Astrocyte of the spinal cord (primary cell): ENCODE measurements around the gene MARCHF3.

Source experiments
- DNase-seq: peaks from one replicate; pipeline ENCODE4 v3.0.0; 2011; ENCODE audit warnings: low read depth, low spot score
- H3K4me3 ChIP-seq: 2 replicates; pipeline ENCODE4 v1.5.1; 2011; ENCODE audit warnings: low read depth, mild to moderate bottlenecking, low read length, moderate library complexity
- in situ Hi-C: cut with HindIII; loops from 2 replicates; pipeline ENCODE4 v1.10.0; 2017; ENCODE audit warnings: low sequenced_read_pairs
- TF ChIP-seq, protein P1 (sequence below): IDR thresholded peaks from 2 replicates; pipeline ENCODE4 v1.5.1; 2012; ENCODE audit warnings: low read depth, mild to moderate bottlenecking, low read length, inconsistent platforms

The MARCHF3 gene

DNA sequence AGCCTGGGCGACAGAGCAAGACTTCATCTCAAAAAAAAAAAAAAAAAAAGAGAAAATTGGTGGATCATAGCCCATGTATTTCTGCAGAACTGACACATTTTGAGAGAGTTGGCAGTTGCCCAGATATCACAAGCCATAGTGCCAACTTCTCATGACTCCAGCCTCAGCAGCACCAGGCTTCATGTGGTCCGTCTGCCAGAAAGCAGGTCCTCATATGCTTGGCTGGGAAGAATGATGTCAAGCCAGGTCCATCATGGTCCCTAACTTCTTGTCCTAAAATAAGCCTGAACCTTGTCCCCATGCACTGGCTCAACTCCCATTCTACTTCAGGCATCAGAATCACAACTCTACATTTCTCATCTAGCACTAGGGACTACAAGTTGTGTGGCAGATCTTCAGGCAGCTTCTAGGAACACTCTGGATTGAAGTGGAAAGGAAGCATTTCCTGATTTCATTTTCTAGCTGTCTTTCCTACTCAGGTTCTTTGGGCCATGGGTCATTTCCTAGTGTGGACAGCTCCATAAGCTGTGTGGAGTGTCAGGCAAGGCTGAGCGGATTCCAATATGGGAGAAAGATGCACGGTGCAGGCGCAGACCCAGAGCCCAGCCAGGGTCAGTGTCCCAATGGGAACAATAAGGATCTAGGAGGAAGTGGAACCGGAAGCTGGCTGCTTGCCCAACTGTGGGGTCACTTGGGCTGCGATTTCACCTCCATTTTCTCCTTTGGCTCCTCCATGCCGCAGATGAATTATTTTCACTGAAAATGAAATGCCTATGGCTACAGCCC is 163.3 kb downstream of the MARCHF3 start:
- H3K4me3 ChIP-seq: no peak overlapping the region
- in situ Hi-C loops: no loop called here
- DNase-seq: no peak
- TF ChIP-seq, protein P1, sequence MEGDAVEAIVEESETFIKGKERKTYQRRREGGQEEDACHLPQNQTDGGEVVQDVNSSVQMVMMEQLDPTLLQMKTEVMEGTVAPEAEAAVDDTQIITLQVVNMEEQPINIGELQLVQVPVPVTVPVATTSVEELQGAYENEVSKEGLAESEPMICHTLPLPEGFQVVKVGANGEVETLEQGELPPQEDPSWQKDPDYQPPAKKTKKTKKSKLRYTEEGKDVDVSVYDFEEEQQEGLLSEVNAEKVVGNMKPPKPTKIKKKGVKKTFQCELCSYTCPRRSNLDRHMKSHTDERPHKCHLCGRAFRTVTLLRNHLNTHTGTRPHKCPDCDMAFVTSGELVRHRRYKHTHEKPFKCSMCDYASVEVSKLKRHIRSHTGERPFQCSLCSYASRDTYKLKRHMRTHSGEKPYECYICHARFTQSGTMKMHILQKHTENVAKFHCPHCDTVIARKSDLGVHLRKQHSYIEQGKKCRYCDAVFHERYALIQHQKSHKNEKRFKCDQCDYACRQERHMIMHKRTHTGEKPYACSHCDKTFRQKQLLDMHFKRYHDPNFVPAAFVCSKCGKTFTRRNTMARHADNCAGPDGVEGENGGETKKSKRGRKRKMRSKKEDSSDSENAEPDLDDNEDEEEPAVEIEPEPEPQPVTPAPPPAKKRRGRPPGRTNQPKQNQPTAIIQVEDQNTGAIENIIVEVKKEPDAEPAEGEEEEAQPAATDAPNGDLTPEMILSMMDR: no peak

DNA sequence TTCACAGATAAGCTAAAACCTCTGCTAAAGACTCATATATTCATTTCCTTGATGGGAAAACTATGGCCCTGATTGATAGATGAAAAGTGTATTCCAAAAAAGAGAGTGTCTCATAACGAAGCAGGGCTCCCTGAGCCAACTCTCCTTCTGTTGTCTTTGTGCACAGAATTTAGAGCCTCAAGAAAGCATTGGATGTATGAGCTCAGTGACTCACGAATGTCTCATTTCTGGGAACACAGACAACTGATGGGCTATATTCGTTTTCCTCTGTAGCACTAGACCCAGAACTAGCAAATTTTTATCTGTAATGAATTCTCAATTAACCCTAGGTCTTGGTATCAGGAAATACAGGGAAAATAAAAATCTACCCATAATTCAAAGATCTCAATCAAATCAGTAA is 165.1 kb downstream of the MARCHF3 start:
- in situ Hi-C loops: no loop called here
- TF ChIP-seq, protein P1: no peak
- DNase-seq: peak; percentile 82

DNA sequence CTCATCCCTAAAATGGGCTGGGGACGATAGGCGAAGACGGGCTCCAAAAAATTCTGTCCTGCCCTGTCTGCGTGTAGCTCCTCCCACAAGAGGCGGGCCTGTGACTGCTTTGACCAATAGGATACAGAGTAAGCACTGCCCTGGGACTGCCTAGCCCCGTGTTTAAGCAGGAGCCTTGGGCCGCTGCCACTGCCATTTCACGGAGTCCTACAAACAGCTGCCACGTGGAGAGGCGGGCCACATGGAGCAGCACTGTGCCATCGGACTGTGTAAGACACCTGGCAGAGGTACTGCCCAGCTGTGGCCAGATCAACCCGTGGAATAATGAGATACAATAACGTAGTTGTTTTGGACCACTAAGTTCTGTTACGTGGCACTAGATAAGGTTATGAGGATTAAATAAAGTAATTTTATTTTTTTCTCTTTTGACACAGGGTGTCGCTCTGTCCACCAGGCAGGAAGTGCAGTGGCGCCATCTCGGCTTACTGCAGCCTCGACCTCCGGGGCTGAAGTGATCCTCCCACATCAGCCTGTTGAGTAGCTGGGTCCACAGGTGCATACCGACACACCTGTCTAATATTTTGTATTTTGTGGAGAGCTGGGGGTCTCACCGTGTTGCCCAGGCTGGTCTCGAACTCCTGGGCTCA is 166.2 kb downstream of the MARCHF3 start:
- H3K4me3 ChIP-seq: no peak overlapping the region
- TF ChIP-seq, protein P1: no peak
- DNase-seq: no peak
- in situ Hi-C loops: no loop called here

More for the DNA sequence above, 165.1 kb downstream of the MARCHF3 start:
- H3K4me3 ChIP-seq: no peak overlapping the region

DNA sequence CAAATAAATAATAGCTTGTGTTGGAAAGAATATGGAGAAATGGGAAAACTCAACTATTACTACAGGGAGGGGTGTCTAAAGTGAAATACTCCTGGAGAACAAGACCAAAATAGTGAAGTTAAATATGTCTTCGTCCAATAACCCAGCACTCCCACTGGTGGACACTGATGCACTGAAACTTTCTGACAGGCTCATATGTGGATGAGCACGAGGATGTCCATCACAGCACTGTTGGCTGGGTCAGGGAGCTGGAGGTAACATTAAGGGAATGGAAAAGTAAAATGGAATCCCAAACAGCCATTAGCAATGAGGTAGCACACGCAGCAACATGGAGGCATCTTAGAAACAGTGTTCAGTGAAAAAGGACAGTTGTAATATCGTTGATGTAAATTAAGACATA is 167.0 kb downstream of the MARCHF3 start:
- in situ Hi-C loops: no loop called here
- DNase-seq: no peak
- TF ChIP-seq, protein P1: no peak
- no peak overlapping the region for H3K4me3 ChIP-seq

DNA sequence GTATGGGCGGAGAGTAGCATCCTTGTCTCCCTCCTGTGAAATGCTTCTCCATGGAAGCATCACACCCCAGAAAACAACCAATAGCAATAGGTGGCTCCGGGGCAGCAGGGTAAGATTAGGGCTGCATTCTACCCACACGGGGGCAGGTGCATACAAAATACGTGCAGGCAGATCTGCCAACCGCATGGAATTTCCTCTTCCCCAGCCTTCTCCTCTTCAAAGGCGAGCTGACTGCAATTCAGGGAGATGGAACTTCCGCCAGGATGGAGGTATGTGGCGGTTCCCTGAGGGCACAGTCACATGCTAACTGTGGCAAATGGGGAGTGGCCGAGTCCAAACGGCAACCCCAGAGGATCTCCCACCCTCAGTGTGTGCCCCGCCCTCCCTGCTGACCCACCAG is 171.9 kb downstream of the MARCHF3 start:
- DNase-seq: no peak
- in situ Hi-C loops: no loop called here
- TF ChIP-seq, protein P1: no peak
- H3K4me3 ChIP-seq: no peak overlapping the region

DNA sequence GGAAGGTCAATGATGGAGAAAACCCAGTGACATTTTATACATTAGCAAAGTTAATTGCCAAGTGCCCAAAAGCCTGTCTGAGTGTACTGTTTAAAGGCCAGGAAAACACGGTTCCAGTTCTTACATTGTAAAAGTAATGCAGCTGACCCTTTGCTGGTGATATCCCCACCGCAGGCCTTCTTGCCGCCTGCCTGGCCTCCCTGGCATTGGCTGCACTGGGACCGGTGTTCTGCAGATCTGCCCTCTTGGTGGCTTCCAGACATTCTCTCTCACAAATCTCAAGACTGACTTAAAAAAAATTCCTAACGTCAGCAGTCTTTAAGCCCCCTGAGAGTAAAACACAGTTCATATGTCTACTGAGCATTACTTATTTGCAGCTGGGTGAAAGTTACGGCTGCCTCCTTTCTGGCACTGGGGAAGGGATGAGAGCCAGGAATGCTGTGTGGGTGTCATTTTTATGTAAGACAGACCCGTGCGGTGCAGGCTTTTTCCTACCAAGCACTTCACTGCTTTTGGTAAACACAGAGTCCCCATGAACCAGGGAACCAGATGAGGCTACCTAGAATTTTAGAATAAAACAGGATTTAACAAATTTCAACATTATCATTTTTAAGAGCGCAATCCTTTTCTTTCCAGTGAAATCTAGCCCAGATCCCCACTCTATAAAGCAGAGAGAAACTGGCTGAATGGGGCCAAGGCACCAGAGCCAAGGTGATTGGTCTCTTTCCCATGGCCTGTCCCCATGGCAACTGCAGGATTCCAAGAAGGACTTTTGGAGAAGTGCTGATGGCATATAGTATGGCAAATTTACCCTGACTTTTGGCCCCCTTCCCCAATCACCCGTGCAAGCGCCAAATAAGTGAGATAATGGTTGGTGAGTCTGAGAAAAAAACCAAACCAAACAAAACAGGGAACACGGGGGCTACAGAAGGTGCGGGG is 172.6 kb downstream of the MARCHF3 start:
- in situ Hi-C loops: no loop called here
- DNase-seq: peak; percentile 6
- TF ChIP-seq, protein P1: no peak
- no peak overlapping the region for H3K4me3 ChIP-seq
